ENCODE measurements around the gene ACACB.

GRCh38 chr12:109247831-109248654, 131.7 kb downstream of the ACACB start:
- TF ChIP-seq, protein P1, sequence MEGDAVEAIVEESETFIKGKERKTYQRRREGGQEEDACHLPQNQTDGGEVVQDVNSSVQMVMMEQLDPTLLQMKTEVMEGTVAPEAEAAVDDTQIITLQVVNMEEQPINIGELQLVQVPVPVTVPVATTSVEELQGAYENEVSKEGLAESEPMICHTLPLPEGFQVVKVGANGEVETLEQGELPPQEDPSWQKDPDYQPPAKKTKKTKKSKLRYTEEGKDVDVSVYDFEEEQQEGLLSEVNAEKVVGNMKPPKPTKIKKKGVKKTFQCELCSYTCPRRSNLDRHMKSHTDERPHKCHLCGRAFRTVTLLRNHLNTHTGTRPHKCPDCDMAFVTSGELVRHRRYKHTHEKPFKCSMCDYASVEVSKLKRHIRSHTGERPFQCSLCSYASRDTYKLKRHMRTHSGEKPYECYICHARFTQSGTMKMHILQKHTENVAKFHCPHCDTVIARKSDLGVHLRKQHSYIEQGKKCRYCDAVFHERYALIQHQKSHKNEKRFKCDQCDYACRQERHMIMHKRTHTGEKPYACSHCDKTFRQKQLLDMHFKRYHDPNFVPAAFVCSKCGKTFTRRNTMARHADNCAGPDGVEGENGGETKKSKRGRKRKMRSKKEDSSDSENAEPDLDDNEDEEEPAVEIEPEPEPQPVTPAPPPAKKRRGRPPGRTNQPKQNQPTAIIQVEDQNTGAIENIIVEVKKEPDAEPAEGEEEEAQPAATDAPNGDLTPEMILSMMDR (IDR thresholded peaks at IDR 0.05) = no peak
- no peak for TF ChIP-seq POLR2A (IDR thresholded peaks at IDR 0.05)
- TF ChIP-seq EP300 (IDR thresholded peaks at IDR 0.05; ENCODE audit: low read depth) = no peak
- peak in 1 of 3 donors; percentile 30 for TF ChIP-seq POLR2AphosphoS5 (IDR thresholded peaks at IDR 0.05)
